ENCODE results near the gene CDK3.
A peak's percentile ranks its signal among the peaks of the same experiment; 100 is the strongest.

CDK3 gene

GRCh38 chr17:76000755-76001521, at the start of gene CDK3:
TSS of gene CDK3 (plus strand) at chr17:76000855. CDS start at chr17:76001426, 571 bp downstream.
- TF ChIP-seq TAF1 (IDR thresholded peaks at IDR 0.05; ENCODE audit: low read depth) = no peak
- TF ChIP-seq ZBTB7A (IDR thresholded peaks at IDR 0.05; ENCODE audit: low read depth) = peak; percentile 88

- TF ChIP-seq YY1 (IDR thresholded peaks at IDR 0.05; ENCODE audit: low read depth) (no peak), ZBTB7A (IDR thresholded peaks at IDR 0.05; ENCODE audit: low read depth) (no peak), EGR1 (IDR thresholded peaks at IDR 0.05) (no peak), FOXM1 (IDR thresholded peaks at IDR 0.05; ENCODE audit: borderline replicate concordance, low read depth) (no peak), REST (IDR thresholded peaks at IDR 0.05; ENCODE audit: low read depth) (no peak), TCF12 (IDR thresholded peaks at IDR 0.05; ENCODE audit: low read depth) (no peak), TAF1 (IDR thresholded peaks at IDR 0.05; ENCODE audit: low read depth) (no peak), CEBPB (IDR thresholded peaks at IDR 0.05) (no peak)
These were observed 49.6 kb upstream of the CDK3 start for GRCh38 chr17:75950855-75951554.

GRCh38 chr17:75959051-75959838, 41.4 kb upstream of the CDK3 start:
- TF ChIP-seq REST (IDR thresholded peaks at IDR 0.05; ENCODE audit: low read depth) (no peak), MAX (IDR thresholded peaks at IDR 0.05) (no peak), RAD21 (IDR thresholded peaks at IDR 0.05; ENCODE audit: low read depth) (no peak), TCF12 (IDR thresholded peaks at IDR 0.05; ENCODE audit: low read depth) (no peak)

GRCh38 chr17:75959839-75960511, 40.7 kb upstream of the CDK3 start:
- no peak for TF ChIP-seq CEBPB (IDR thresholded peaks at IDR 0.05)
- TF ChIP-seq MAX (IDR thresholded peaks at IDR 0.05) = no peak
- no peak for TF ChIP-seq YY1 (IDR thresholded peaks at IDR 0.05; ENCODE audit: low read depth)
- TF ChIP-seq ZBTB7A (IDR thresholded peaks at IDR 0.05; ENCODE audit: low read depth) = no peak
- no peak for TF ChIP-seq USF1 (IDR thresholded peaks at IDR 0.05)

- TF ChIP-seq ZBTB7A (IDR thresholded peaks at IDR 0.05; ENCODE audit: low read depth) = no peak
- no peak for TF ChIP-seq TCF12 (IDR thresholded peaks at IDR 0.05; ENCODE audit: low read depth)
- no peak for TF ChIP-seq NFIC (IDR thresholded peaks at IDR 0.05)
- TF ChIP-seq REST (IDR thresholded peaks at IDR 0.05; ENCODE audit: low read depth) = no peak
- no peak for TF ChIP-seq TAF1 (IDR thresholded peaks at IDR 0.05; ENCODE audit: low read depth)
- no peak for TF ChIP-seq CREB1 (IDR thresholded peaks at IDR 0.05; ENCODE audit: low read depth)
- no peak for TF ChIP-seq MAX (IDR thresholded peaks at IDR 0.05)
- no peak for TF ChIP-seq FOXM1 (IDR thresholded peaks at IDR 0.05; ENCODE audit: borderline replicate concordance, low read depth)
- TF ChIP-seq EP300 (IDR thresholded peaks at IDR 0.05; ENCODE audit: borderline replicate concordance) = no peak
- TF ChIP-seq CEBPB (IDR thresholded peaks at IDR 0.05) = no peak
- TF ChIP-seq RAD21 (IDR thresholded peaks at IDR 0.05; ENCODE audit: low read depth) = no peak
- TF ChIP-seq EGR1 (IDR thresholded peaks at IDR 0.05) = no peak
These were observed 35.2 kb upstream of the CDK3 start for GRCh38 chr17:75965468-75965867.

Data from Ishikawa (cell line).